AG09309 (cell line): ENCODE results near the gene MGST2.
A peak's percentile ranks its signal among the peaks of the same experiment; 100 is the strongest.

Experiments
- DNase-seq: peaks from one replicate; pipeline ENCODE4 v3.0.0-alpha.2; 2010; ENCODE audit warnings: low read depth
- H3K4me3 ChIP-seq: 2 replicates; pipeline ENCODE4 v1.5.1; 2011; ENCODE audit warnings: mild to moderate bottlenecking, low read depth, low read length, moderate library complexity; ENCODE audit not compliant: control insufficient read depth
- TF ChIP-seq, protein P1 (sequence below): IDR thresholded peaks from 2 replicates; pipeline ENCODE4 v1.5.1; 2011; ENCODE audit warnings: mild to moderate bottlenecking, low read depth, low read length, inconsistent platforms; ENCODE audit not compliant: insufficient read depth, control insufficient read depth; ENCODE audit errors: missing control alignments

MGST2 gene

GRCh38 chr4:139643042-139643895 is 22.4 kb upstream of the MGST2 start:
- no peak overlapping the region for H3K4me3 ChIP-seq
- TF ChIP-seq, protein P1, sequence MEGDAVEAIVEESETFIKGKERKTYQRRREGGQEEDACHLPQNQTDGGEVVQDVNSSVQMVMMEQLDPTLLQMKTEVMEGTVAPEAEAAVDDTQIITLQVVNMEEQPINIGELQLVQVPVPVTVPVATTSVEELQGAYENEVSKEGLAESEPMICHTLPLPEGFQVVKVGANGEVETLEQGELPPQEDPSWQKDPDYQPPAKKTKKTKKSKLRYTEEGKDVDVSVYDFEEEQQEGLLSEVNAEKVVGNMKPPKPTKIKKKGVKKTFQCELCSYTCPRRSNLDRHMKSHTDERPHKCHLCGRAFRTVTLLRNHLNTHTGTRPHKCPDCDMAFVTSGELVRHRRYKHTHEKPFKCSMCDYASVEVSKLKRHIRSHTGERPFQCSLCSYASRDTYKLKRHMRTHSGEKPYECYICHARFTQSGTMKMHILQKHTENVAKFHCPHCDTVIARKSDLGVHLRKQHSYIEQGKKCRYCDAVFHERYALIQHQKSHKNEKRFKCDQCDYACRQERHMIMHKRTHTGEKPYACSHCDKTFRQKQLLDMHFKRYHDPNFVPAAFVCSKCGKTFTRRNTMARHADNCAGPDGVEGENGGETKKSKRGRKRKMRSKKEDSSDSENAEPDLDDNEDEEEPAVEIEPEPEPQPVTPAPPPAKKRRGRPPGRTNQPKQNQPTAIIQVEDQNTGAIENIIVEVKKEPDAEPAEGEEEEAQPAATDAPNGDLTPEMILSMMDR: no peak
- no peak for DNase-seq

- TF ChIP-seq, protein P1: no peak
- H3K4me3 ChIP-seq: no peak overlapping the region
- DNase-seq: no peak
Measured at GRCh38 chr4:139645458-139645857, 20.2 kb upstream of the MGST2 start.

- H3K4me3 ChIP-seq: no peak overlapping the region
- TF ChIP-seq, protein P1: no peak
- no peak for DNase-seq
Measured at GRCh38 chr4:139647184-139647583, 18.4 kb upstream of the MGST2 start.

DNA sequence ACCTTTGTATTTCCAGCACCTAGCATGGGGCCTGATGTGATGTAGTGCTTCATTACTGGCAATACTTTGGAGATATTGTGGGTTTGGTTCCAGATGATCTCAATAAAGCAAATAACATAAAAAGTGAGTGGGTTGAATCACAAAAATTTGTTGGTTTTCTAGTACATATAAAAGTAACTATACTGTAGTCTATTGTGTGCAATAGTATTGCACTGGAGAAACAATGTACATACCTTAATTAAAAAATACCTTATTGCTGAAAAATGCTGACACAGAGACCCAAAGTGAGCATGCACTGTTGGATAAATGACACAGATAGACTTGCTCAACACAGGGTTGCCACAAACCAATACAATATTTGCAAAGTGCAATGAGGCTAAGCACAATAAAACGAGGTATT is 17.7 kb upstream of the MGST2 start:
- H3K4me3 ChIP-seq: no peak overlapping the region
- TF ChIP-seq, protein P1: no peak
- DNase-seq: no peak

GRCh38 chr4:139651282-139652194 is 14.1 kb upstream of the MGST2 start:
- DNase-seq: peak; percentile 47
- H3K4me3 ChIP-seq: no peak overlapping the region
- TF ChIP-seq, protein P1: peak; percentile 91

- DNase-seq: no peak
- TF ChIP-seq, protein P1: no peak
- H3K4me3 ChIP-seq: no peak overlapping the region
Measured at GRCh38 chr4:139654516-139654915, 11.1 kb upstream of the MGST2 start.
